Activated gamma-delta T cell treated with anti-CD3 and anti-CD28 coated beads, Interleukin-2, amount 50 U/mL, for 16 hours (primary cell): ENCODE data around the gene ARHGAP26.
"Not testable (repeated sequence)": the region's sequence is repeated elsewhere in the genome, so short reads cannot be mapped to it uniquely, and the experiment has no call there.

Experiments used
- DNase-seq: peaks from one replicate; pipeline ENCODE4 v3.0.0-alpha.2; 2020; ENCODE audit warnings: low read depth

ARHGAP26 gene

GRCh38 chr5:142989270-142989669 lies 219.1 kb downstream of the ARHGAP26 start:
- DNase-seq, result not testable (repeated sequence)

DNA sequence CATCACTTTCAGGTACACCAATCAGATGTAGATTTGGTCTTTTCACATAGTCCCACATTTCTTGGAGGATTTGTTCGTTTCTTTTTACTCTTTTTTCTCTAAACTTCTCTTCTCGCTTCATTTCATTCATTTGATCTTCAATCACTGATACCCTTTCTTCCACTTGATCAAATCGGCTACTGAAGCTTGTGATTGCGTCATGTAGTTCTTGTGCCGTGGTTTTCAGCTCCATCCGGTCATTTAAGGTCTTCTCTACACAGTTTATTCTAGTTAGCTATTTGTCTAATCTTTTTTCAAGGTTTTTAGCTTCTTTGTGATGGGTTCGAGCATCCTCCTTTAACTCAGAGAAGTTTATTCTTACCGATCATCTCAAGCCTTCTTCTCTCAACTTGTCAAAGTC lies 219.9 kb downstream of the ARHGAP26 start:
- not testable (repeated sequence) for DNase-seq

- no peak for DNase-seq
Observed at GRCh38 chr5:142994218-142994617, 224.0 kb downstream of the ARHGAP26 start.

GRCh38 chr5:142995621-142996020 lies 225.4 kb downstream of the ARHGAP26 start:
- DNase-seq, result not testable (repeated sequence)

DNA sequence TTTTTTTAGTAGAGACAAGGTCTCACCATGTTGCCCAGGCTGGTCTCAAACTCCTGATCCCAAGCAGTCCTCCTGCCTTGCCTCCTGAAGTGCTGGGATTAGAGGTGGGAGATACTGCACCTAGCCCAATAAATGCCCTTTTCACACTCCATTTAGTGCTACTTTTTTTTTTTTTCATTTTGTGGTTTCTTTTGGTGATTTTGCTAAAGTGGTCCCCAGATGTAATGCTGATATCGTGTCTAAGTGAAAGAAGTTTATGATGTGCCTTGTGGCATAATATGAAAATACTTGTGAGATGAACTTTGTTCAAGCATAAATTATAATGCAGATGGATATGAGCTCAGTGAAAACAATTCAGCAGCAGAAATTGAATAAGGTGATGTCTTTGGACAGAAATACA lies 227.4 kb downstream of the ARHGAP26 start:
- no peak for DNase-seq

- no peak for DNase-seq
Observed at GRCh38 chr5:142998316-142999020, 228.3 kb downstream of the ARHGAP26 start.

DNA sequence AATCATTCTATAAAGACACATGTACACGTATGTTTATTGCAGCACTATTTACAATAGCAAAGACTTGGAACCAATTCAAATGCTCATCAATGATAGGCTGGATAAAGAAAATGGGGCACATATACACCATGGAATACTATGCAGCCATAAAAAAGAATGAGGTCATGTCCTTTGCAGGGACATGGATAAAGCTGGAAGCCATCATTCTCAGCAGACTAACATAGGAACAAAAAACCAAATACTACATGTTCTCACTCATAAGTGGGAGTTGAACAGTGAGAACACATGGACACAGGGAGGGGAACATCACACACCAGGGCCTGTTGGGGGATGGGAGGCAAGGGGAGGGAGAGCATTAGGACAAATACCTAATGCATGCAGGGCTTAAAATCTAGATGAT lies 230.4 kb downstream of the ARHGAP26 start:
- DNase-seq, result not testable (repeated sequence)

- DNase-seq, result no peak
Observed at GRCh38 chr5:143001764-143002351, 231.7 kb downstream of the ARHGAP26 start.

DNA sequence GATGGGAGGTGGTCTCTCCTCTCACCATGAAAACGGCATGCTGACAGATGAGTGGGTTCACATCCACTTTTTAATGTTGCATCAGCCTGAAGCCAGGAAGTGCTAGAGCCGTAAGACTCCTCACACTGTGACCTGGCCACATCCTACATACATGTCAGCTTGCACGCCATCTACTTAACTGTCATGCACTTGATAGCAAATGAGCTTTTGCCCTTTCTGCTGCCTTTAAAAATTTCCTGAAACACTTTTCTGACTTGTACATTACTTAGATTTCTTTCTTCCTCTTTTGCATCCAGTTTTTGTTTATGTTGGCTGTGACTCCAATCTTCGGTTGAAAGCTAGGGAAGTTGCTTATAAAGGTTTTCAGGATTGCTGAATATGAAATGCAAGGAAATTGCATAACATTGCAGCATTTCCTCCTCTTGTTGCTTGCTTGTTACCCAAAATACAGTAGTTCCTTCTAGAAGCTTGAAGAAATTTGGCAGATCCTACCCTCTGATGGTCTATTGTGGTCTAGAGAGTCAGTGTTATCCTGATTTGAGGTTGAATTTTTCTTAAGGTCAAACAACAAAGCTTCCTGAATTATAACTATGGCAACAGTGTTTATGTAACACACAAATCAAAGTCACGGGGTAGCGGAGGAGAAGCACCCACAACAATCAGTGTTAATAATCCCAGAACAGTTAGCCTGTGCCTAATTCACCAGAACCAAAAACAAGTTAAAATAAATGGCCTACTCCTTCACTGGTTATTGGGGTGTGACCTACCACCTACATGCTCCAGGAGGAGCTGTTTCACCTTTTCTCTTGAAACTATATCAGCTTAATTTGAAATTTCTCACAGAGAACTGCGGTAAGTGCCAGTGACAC lies 232.5 kb downstream of the ARHGAP26 start:
- DNase-seq, result peak; percentile 65

- DNase-seq, result no peak
Observed at GRCh38 chr5:143003328-143003636, 233.1 kb downstream of the ARHGAP26 start.

DNA sequence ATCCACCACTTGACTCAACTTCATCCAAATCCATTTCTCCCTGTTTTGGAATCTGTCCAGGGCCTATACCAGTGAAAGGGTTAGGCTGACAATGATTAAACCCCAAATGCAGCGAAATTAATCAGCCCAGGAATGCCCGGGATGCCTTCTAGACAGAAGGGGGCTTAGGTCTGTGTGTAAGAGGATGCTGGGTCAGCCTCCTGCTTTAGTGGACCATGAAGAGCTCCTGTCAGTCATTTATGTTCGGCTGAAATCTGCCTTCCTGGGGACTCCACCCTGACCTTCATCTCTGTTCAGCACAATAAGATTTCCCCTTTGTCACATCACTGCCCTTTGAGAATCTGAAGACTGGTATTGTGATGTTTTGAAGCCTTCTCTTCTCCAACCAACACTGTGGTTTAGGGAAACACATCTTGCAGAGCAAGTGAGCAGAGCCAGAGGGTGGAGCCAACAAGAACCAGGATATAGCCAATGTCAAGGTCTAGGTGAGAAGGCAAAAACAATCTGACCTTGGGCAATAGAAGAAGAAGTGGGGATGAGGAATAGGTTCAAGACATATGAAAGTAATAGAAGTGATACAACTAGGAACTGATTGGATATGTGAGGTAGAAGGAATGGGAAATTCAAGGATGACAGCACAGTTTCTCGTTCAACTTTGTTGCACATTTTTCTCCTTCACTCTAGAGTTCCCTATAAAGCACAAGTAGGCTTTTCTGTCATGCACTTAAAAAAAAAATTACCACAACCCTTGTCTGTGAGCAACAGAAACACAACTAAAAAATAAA lies 234.4 kb downstream of the ARHGAP26 start:
- no peak for DNase-seq

DNA sequence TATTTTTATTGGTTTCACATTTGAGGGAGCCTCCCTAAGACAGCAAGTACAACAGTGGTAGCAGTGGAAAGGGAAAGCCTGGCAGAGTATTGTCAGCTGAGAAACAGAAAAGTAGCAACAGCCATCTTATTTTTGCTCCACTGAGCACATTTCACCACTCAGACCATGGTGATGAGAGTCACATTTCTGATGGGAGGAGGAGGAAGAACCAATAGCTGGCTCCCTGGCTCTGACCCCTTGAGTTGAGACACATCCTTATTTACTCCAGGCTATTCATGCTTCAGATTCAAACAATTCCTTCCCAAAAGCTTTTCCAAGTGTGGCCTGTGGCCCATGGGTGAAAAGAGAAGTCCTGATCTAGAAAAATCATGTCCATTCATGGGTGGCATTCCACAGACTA lies 236.3 kb downstream of the ARHGAP26 start:
- no peak for DNase-seq

- no peak for DNase-seq
Observed at GRCh38 chr5:143008032-143008431, 237.9 kb downstream of the ARHGAP26 start.

DNA sequence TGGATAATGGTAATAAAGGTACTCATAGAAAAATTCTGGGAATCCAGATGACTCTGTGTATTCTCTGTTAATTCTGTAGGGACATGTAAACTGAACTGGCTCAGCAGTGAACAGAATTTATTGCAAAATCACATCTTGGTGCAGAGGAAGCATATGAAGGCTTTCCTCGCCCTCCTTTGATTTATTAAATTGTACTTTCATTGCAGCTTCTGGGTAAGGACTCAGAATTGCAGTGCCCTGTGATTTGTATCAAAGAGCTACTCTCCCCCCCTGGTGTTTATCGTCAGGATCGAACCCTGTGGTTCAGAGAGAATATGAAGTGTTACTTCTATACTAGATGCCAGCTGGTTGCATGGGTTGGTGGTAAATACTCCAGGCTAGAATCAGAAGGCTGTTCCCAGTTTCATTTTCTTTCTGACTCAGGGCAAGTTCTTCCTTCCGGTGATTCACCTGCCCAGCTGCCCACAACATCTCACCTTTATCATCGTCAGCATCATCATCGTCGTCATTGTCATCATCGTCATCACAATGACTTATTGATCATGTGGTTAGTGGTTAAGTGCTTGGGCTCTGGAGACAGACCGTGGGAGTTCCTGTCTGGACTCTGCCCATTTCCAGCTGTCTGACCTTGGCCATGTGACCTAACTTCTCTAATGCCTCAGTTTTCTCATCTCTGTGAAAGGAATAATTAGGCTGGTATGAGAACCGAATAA lies 238.8 kb downstream of the ARHGAP26 start:
- peak; percentile 70 for DNase-seq

DNA sequence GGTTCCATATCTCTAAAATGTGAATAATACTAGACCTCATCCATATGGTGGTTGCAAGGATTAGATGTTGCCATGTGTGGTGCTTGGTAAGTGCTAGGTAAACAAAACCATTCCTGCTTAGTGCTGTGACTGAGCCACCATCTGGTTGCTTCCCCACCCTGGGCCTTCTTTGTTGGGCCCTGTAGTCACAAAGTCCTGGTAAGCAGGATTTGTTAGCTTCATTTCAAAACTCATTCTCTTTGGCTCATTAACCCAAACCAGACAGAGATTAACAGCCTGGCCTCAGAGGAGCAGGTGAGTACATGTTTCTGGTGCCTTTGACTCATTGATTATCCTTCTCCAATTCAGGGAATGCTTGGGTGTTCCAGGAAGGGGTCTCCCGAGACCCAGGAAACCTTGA lies 240.2 kb downstream of the ARHGAP26 start:
- DNase-seq, result no peak

DNA sequence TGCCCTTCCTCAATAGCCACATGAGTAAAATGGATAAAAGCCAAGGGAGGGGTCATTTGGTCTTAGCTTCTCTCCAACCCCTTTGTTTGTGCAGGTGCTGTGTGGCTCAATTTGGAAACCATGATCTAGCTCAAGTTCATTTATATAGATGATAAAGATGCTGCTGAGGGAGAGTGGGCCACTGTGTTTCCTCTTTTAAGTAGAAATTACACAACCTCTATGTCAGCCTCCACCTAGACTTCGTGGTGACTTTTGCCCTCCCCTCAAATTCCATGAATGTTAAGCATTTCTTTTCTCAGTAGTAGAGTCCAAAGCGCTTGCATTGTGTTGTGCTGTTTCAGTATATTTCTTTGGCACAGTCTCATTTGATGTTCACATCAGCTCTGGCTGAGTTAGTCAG lies 241.4 kb downstream of the ARHGAP26 start:
- DNase-seq, result no peak

DNA sequence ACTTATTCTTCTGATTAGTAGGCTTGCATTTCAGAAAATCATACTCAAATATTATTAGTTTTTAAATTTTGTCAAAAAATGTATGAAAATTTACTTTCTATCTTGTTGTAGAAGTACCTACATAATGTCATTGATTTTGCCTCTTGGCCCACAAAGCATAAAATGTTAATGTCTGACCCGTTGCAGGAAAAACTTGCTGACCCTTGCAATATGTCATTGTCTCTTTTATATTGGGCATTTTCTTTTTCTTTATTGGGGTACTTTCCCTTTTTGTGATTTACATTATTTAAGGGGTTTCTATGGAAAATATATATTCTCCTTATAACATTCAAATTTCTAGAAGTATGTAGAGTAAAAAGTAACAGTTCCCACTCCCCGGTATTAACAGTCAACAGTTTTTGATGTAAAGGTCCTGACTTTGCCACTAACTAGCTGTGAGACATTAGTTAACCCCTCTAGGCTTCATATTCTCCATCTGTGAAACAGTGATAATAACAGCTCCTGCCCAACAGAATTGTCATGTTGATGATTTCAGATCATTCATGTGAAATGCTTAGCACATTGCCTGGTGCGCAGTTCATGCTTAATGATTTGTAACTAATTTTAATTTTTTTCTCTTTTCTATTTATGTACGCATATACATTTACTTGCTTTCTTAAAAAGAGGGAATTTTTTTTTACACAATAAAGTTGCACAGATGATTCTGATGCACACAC lies 243.2 kb downstream of the ARHGAP26 start:
- no peak for DNase-seq

DNA sequence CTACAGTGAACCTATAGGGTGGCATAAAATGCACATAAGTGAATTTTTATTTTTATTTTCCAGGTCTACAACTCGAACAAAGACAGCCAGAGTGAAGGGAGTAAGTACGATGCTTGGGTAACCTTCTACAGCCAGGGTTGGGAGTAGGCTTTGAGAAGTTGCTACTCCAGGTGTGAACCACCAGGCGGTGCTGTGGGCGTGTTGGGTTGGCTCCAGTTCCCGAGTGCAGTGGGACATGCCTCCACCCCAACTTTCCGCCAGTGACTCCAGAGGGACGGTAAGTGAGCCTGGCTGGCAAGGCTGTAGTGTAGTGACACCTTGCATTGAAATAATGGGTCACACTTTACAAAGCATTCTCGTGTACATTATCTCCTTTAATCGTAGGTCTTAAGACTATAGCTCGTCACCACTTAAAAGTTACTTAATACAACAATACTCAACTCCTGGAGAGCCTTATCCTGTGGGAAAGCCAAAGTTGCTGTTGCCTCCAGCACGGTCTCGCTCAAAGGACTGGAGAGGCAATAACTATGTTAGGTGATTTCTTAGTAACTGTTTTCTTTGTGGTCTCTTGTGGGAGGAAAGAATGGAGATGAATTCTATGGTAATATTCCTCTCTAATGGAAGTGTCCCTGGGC lies 244.0 kb downstream of the ARHGAP26 start:
- DNase-seq, result no peak

DNA sequence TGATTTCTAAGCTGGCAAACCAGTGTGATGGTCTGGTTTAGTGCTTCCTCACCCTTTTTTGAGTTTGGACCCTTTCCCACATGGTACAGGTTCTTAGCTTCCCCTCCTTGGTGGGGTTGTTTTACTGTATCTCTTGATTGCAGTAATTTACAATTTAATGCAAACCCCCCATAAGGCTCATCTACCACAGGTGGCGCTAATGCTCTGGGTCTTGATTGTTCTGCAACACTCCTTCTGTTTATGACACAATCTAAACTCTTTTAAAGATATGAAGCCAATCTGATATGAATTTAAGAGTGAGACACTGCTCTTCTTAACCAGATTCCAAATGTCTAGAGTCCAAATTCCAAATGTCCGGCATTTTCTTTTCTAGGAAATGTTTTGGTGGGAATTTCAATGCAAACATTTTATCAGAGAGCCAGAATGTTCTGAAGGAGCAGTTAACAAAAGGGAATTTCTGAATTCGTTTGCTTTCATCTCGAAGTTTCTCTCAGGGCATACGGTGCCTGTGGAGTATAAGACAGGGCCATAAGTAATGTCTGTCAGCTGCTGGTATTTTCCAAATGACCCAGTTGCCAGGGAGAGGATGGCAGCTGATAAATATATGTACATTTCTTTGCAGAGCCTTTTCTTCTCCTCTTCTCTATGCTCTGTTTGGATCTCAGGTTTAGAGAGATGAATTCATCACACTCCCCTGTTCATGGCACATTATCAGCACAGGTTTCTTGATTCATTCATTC lies 246.8 kb downstream of the ARHGAP26 start:
- peak; percentile 28 for DNase-seq

DNA sequence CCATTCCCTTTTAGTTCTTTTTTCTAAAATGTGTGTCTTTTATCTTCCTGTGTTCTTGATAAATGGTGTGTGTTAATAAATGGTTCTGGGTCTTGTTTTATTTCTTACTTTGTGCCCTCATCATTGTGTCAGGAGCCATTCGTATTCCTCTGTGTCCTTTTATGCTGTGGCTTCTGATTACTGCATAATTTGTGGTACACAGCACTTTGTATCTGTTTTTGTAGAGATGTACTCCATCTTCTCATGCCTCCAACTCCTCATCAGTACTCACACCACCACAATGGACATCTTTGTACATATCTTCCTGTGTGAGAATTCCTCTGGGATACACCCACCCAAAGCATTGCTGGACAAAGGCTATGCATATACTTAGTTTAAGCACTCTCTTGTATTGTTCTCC lies 247.4 kb downstream of the ARHGAP26 start:
- no peak for DNase-seq
